PC-9 (cell line): ENCODE data around the gene ARID4B. TPM values are rescaled to one million over a fixed set of nuclear protein-coding genes. Genes with fewer than 3 reads are reported as not detected.
A peak's percentile ranks its signal among the peaks of the same experiment; 100 is the strongest.

Experiments
- BruUV-seq: library from RNA; stranded (reverse); fragments of 400-500 nt; replicated peaks from 2 replicates; lab custom pipeline; 2021; lab: Mats Ljungman, UMichigan
- CTCF ChIA-PET: fragments of 300-600 bp; sonication (Branson Sonifier 250); formaldehyde crosslinking; loops from one replicate; lab custom pipeline; 2022; ENCODE audit warnings: antibody characterized with exemption; lab: Charles Lee
- POLR2A ChIA-PET: fragments of 300-600 bp; sonication (Branson Sonifier 250); formaldehyde crosslinking; loops from one replicate; lab custom pipeline; 2022; ENCODE audit warnings: antibody characterized with exemption; ENCODE audit not compliant: unreplicated experiment; lab: Charles Lee
- DNase-seq, 2 experiments: peaks; one replicate each; pipeline versions ENCODE4 v3.0.0 to v3.0.0-alpha.2; 2015 to 2022; ENCODE audit warnings: mixed read lengths in 1 of 2
- H2AFZ ChIP-seq: fragments of 200-600 bp; sonication (generic); 2 replicates; pipeline ENCODE4 v1.8.1; 2017; ENCODE audit warnings: antibody characterized with exemption
- H3F3A ChIP-seq: fragments of 200-600 bp; sonication (generic); 2 replicates; pipeline ENCODE4 v1.8.1; 2017; ENCODE audit warnings: antibody characterized with exemption, mild to moderate bottlenecking, low read depth; ENCODE audit not compliant: insufficient read depth
- H3K27ac ChIP-seq: fragments of 200-600 bp; sonication (generic); 2 replicates; pipeline ENCODE4 v1.6.1; 2016; ENCODE audit warnings: mixed run types
- H3K27me3 ChIP-seq: fragments of 200-600 bp; sonication (generic); 2 replicates; pipeline ENCODE4 v1.6.1; 2016; ENCODE audit warnings: low read depth, mixed run types; ENCODE audit not compliant: insufficient read depth
- H3K36me3 ChIP-seq: fragments of 200-600 bp; sonication (generic); 2 replicates; pipeline ENCODE4 v1.6.1; 2016; ENCODE audit warnings: low read depth, mixed run types
- H3K4me1 ChIP-seq: fragments of 200-600 bp; sonication (generic); replicated peaks from 2 replicates; pipeline ENCODE4 v1.6.1; 2016; ENCODE audit warnings: mixed run types; ENCODE audit not compliant: insufficient read depth
- H3K4me2 ChIP-seq: fragments of 200-600 bp; sonication (generic); 2 replicates; pipeline ENCODE4 v1.6.1; 2017; ENCODE audit warnings: mixed run types
- H3K4me3 ChIP-seq: fragments of 200-600 bp; sonication (generic); 2 replicates; pipeline ENCODE4 v1.6.1; 2016; ENCODE audit warnings: mixed run types
- H3K79me2 ChIP-seq: fragments of 200-600 bp; sonication (generic); 2 replicates; pipeline ENCODE4 v1.6.1; 2017; ENCODE audit warnings: low read depth, mixed run types
- H3K9me2 ChIP-seq: fragments of 200-600 bp; sonication (generic); 2 replicates; pipeline ENCODE4 v1.8.1; 2017; ENCODE audit warnings: mild to moderate bottlenecking; ENCODE audit not compliant: insufficient read depth
- H3K9me3 ChIP-seq: fragments of 200-600 bp; sonication (generic); 2 replicates; pipeline ENCODE4 v1.8.1; 2016; ENCODE audit warnings: low read depth; ENCODE audit not compliant: insufficient read depth
- H4K20me1 ChIP-seq: fragments of 200-600 bp; sonication (generic); 2 replicates; pipeline ENCODE4 v1.8.1; 2017; ENCODE audit not compliant: insufficient read depth
- EZH2 ChIP-seq: fragments of 200-600 bp; sonication (generic); IDR thresholded peaks from 2 replicates; pipeline ENCODE4 v1.8.0; 2017; ENCODE audit warnings: antibody characterized with exemption, low read depth
- intact Hi-C: fragments of 100-400 bp; cut with micrococcal nuclease; formaldehyde crosslinking; loops from one replicate; pipeline ENCODE4 v1.10.0; 2022; ENCODE audit not compliant: unreplicated experiment
- total RNA-seq: library from RNA; stranded (reverse); gene quantifications from 2 replicates; pipeline ENCODE4 v1.2.3, GENCODE V29; 2021
- TF ChIP-seq, protein P1 (sequence below): fragments of 200-600 bp; sonication (generic); conservative IDR thresholded peaks from 2 replicates; pipeline ENCODE4 v1.6.1; 2017; ENCODE audit warnings: mixed run types, antibody characterized with exemption, mild to moderate bottlenecking, moderate library complexity

ARID4B gene
- total RNA-seq, 1 experiment from 2014 or later, result 47.1 TPM

DNA sequence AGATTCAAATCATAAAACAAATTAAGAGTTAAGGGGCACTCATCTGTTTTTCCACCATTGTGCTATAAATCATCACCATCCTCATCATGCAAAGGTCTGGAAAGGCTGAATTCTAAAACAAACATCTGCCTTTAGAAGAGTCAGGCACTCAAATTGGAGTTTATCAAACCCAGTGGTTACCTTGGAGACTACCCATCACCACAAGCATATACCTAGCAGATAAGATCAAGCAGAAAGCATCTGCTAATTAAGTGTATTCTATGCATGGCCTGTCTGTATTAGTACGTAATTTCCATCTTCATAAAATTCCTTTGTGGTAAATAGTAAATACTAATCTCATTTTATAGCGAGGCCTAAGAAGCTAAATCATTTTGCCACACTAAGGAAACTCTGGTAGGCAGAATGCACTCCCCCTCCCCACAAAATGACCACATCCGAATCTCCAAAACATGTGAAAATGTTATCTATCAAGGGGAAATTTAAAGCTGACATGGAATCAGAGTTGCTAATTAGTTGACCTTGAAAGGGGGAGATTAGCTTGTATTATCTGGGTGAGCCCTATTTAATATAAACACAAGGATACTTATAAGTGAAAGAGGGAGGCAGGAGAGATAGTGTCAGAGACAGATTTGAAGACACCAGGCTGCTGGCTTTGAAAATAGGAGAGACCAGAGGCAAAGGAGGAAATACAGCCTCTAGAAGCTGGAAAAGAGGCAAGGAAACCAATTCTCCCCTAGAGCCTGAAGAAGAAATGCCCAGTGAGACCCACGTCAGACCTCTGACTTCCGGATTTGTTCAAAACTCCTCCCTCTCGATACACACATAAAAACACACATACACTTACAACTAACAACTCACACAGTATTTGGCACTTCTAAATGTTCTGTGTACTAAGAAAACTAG, 23.2 kb downstream of the ARID4B start:
- no peak overlapping the region for H3K4me2 ChIP-seq
- ChIA-PET CTCF (no interaction called here), POLR2A (no interaction called here)
- peaks cover 8% of the 10 kb centered on the region; the same call in 1 of the 2 replicates for H3F3A ChIP-seq
- H3K27ac ChIP-seq, result peak overlapping the region; percentile 19; the same call in 1 of the 2 replicates
- H2AFZ ChIP-seq, result no peak overlapping the region
- no peaks in the 10 kb centered on the region for H3K9me3 ChIP-seq
- no peaks in the 10 kb centered on the region for H3K27me3 ChIP-seq
- H3K79me2 ChIP-seq, result peaks cover 85% of the 10 kb centered on the region
- peaks cover 55% of the 10 kb centered on the region for H4K20me1 ChIP-seq
- intact Hi-C loops, result no loop called here
- H3K4me1 ChIP-seq, result no peaks in the 10 kb centered on the region
- H3K4me3 ChIP-seq, result no peak overlapping the region
- no peak for DNase-seq
- no TSS peak for BruUV-seq
- no peak for TF ChIP-seq EZH2
- TF ChIP-seq, protein P1, sequence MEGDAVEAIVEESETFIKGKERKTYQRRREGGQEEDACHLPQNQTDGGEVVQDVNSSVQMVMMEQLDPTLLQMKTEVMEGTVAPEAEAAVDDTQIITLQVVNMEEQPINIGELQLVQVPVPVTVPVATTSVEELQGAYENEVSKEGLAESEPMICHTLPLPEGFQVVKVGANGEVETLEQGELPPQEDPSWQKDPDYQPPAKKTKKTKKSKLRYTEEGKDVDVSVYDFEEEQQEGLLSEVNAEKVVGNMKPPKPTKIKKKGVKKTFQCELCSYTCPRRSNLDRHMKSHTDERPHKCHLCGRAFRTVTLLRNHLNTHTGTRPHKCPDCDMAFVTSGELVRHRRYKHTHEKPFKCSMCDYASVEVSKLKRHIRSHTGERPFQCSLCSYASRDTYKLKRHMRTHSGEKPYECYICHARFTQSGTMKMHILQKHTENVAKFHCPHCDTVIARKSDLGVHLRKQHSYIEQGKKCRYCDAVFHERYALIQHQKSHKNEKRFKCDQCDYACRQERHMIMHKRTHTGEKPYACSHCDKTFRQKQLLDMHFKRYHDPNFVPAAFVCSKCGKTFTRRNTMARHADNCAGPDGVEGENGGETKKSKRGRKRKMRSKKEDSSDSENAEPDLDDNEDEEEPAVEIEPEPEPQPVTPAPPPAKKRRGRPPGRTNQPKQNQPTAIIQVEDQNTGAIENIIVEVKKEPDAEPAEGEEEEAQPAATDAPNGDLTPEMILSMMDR, result no peak
- no peaks in the 10 kb centered on the region for H3K36me3 ChIP-seq
- no peaks in the 10 kb centered on the region for H3K9me2 ChIP-seq

DNA sequence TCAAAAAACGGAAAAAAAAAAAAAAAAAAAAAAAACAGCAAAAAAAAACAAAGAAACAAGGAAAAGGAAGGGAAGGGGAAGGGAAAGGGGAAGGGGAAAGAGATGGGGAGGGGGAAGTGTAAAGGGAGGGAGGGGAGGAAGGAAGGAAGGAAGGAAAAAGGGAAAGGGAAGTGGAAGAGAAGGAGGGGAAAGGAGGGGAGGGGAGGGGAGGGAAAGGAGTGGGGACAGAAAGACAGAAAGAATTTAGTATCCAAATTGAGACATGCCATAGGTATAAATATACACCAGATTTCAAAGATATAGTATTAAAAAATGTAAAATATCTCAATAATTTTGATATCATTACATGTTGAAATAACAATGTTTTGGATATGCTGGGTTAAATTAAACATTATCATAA, 25.8 kb downstream of the ARID4B start:
- TF ChIP-seq EZH2, result no peak
- TF ChIP-seq, protein P1, result no peak

DNA sequence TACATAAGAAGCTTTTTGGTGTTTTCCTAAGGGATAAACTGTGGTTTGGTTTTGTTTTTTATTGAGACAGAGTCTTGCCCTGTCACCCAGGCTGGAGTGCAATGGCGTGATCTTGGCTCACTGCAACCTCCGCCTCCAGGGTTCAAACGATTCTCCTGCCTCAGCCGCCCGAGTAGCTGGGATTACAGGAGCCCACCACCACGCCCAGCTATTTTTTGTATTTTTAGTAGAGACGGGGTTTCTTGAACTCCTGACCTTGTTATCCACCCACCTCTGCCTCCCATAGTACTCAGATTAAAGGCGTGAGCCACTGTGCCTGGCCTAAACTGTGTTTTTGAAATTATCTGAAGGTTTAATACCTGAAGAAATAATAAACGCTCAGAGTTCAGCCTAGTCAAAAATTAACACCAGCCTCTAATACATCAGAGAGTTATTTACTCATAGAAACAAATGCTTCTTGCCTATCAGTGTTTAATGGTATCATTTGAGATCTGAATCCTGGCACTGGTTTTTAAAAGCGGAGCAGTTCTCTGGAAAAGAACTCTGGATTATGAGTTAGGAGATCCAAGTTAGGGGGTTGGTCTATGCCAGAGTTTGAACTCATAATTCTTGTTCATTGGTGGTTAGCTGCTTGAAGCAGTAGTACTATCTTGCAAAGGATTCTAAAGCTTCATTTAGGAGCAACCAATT, 28.7 kb downstream of the ARID4B start:
- no TSS peak for BruUV-seq
- POLR2A ChIA-PET, result interaction anchor here (0.7 kb wide), 1 partner anchor 139 kb away, joined by 4 read pairs; no protein-coding TSS in a partner anchor
- H3K4me2 ChIP-seq, result no peak overlapping the region
- peaks cover 95% of the 10 kb centered on the region for H3K79me2 ChIP-seq
- H3K9me2 ChIP-seq, result no peaks in the 10 kb centered on the region
- no peak for DNase-seq
- H3K4me3 ChIP-seq, result no peak overlapping the region
- H3F3A ChIP-seq, result peaks cover 23% of the 10 kb centered on the region
- H3K36me3 ChIP-seq, result no peaks in the 10 kb centered on the region
- TF ChIP-seq, protein P1, result no peak
- TF ChIP-seq EZH2, result no peak
- no peak overlapping the region for H2AFZ ChIP-seq
- H3K9me3 ChIP-seq, result peaks cover 6% of the 10 kb centered on the region; the same call in 1 of the 2 replicates
- H3K27me3 ChIP-seq, result no peaks in the 10 kb centered on the region
- no peak overlapping the region for H3K27ac ChIP-seq
- H3K4me1 ChIP-seq, result peaks cover 32% of the 10 kb centered on the region
- CTCF ChIA-PET, result interaction anchor here (0.9 kb wide), 1 partner anchor 24 kb away, joined by 4 read pairs; no protein-coding TSS in a partner anchor
- peaks cover 48% of the 10 kb centered on the region for H4K20me1 ChIP-seq
- intact Hi-C loops, result no loop called here

More for the DNA sequence above, 25.8 kb downstream of the ARID4B start:
- Histone ChIP-seq H2AFZ (no peak overlapping the region), H3K4me3 (no peak overlapping the region), H3K9me3 (peaks cover 6% of the 10 kb centered on the region; the same call in 1 of the 2 replicates), H3K27me3 (no peaks in the 10 kb centered on the region), H3K4me1 (peaks cover 10% of the 10 kb centered on the region), H3K27ac (no peak overlapping the region), H3K79me2 (peaks cover 96% of the 10 kb centered on the region), H3K4me2 (no peak overlapping the region), H3K36me3 (no peaks in the 10 kb centered on the region), H3F3A (peaks cover 13% of the 10 kb centered on the region; the same call in 1 of the 2 replicates), H3K9me2 (no peaks in the 10 kb centered on the region), H4K20me1 (peaks cover 55% of the 10 kb centered on the region)
- ChIA-PET CTCF (no interaction called here), POLR2A (interaction anchor here (0.7 kb wide), 1 partner anchor 404 kb away, joined by 7 read pairs; no protein-coding TSS in a partner anchor)
- BruUV-seq, result no TSS peak
- DNase-seq, result no peak
- intact Hi-C loops, result no loop called here
